ENCODE measurements around the gene PGM5.

The PGM5 gene

DNA sequence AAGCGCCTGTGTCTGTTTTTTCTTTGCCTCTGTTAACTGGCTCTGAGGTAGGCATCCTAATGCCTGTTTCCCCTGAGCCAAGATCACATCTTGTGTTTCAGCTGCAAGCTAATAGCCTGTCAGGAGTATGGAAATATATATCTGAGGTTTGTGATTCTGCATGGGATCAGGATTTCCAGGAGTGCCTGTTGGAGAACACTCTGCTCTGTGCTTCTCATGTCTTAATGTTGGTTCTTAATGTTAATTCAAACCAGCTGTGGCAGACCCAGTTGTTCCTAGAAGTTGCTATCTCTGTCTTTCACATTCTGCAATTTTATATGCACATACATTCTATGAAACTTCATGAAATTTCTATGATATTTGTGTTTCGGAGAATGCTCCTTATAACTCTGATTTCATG, 72.1 kb downstream of the PGM5 start:
- no peaks in the 10 kb centered on the region for H3K36me3 ChIP-seq
- H3K9ac ChIP-seq = no peak overlapping the region
- H3K9me3 ChIP-seq = no peaks in the 10 kb centered on the region
- TF ChIP-seq Cebpa-rat (IDR thresholded peaks at IDR 0.05) = no peak
- no peak overlapping the region for H3K4me2 ChIP-seq
- no peak overlapping the region for H3K27ac ChIP-seq
- no peaks in the 10 kb centered on the region for H3K27me3 ChIP-seq
- H3K4me3 ChIP-seq = no peak overlapping the region
- no peaks in the 10 kb centered on the region for H3K4me1 ChIP-seq
- H4K20me1 ChIP-seq = no peaks in the 10 kb centered on the region

DNA sequence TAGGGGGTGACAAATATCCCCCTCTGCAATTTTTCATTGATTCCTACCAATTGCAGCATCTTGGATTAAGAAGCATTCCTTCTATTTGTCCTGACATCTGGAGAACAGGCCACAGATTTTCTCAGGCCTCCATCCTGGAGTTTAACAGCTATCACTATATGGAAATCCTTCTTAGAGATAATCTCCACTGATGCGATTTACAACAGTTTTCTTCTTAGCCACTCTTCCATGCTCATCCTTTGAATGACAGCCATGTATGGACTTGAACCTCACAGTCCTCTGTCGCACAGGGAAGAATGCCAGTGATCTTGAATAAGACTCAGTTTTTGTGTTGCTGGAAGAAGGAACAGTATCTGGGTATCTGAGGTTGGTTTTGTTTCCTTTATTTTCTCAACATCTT, 73.2 kb downstream of the PGM5 start:
- no peaks in the 10 kb centered on the region for H4K20me1 ChIP-seq
- H3K36me3 ChIP-seq = no peaks in the 10 kb centered on the region
- H3K4me3 ChIP-seq = no peak overlapping the region
- no peaks in the 10 kb centered on the region for H3K9me3 ChIP-seq
- H3K4me2 ChIP-seq = no peak overlapping the region
- H3K4me1 ChIP-seq = no peaks in the 10 kb centered on the region
- no peak overlapping the region for H3K27ac ChIP-seq
- H3K27me3 ChIP-seq = no peaks in the 10 kb centered on the region
- no peak overlapping the region for H3K9ac ChIP-seq
- no peak for TF ChIP-seq Cebpa-rat (IDR thresholded peaks at IDR 0.05)

GRCh38 chr9:68431307-68431706, 74.9 kb downstream of the PGM5 start:
- Histone ChIP-seq H3K9me3 (no peaks in the 10 kb centered on the region), H3K27ac (no peak overlapping the region), H3K4me1 (no peaks in the 10 kb centered on the region), H3K4me3 (no peak overlapping the region), H3K4me2 (no peak overlapping the region), H3K27me3 (no peaks in the 10 kb centered on the region), H4K20me1 (no peaks in the 10 kb centered on the region), H3K9ac (no peak overlapping the region), H3K36me3 (no peaks in the 10 kb centered on the region)
- no peak for TF ChIP-seq Cebpa-rat (IDR thresholded peaks at IDR 0.05)

DNA sequence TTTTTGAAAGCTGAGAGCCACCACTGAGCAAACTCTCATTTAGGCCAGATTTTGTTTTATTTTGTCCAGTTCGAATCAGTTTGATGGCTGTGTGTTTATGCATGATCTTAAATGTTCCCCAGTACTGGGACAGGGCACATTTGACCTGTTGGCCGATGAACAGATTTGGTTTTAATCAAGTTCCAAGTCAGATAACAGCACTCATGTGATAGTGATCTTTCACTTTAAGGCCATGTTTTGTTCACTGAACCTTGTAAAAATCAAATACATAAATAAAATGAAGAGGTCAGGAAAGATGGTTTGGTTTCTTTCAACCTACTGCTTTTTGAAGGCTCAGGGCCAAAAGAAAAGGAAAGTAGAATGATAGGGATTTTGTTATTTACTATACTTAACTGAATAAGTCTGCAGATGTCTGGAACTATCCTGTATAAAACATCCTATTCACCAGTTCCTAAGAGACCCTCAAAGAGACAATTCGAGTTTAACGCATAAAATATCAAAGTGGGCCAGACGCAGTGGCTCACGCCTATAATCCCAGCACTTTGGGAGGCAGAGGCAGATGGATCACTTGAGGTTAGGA, 77.2 kb downstream of the PGM5 start:
- no peak for TF ChIP-seq Cebpa-rat (IDR thresholded peaks at IDR 0.05)
- no peak overlapping the region for H3K4me3 ChIP-seq
- H3K4me2 ChIP-seq = no peak overlapping the region
- H3K27ac ChIP-seq = no peak overlapping the region
- H3K27me3 ChIP-seq = no peaks in the 10 kb centered on the region
- no peaks in the 10 kb centered on the region for H4K20me1 ChIP-seq
- H3K4me1 ChIP-seq = no peaks in the 10 kb centered on the region
- H3K9me3 ChIP-seq = no peaks in the 10 kb centered on the region
- H3K9ac ChIP-seq = no peak overlapping the region
- no peaks in the 10 kb centered on the region for H3K36me3 ChIP-seq

DNA sequence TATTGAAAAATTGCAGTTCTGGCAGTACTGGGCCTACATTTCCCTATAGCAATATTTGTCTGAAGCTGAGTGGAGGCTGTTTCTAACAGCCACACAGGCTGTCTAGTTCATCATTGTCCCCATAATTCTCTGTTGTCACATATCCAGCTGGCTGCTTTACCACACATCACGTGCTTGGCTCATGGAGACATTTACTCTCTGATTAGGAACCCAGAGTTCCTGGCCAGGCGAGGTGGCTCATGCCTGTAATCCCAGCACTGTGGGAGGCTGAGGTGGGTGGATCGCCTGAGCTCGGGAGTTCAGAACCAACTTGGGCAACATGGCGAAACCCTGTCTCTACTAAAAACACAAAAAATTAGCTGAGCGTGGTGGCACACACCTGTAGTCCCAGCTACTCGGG, 81.4 kb downstream of the PGM5 start:
- Histone ChIP-seq H3K9me3 (no peaks in the 10 kb centered on the region), H4K20me1 (no peaks in the 10 kb centered on the region), H3K4me1 (no peaks in the 10 kb centered on the region), H3K27me3 (no peaks in the 10 kb centered on the region), H3K4me3 (no peak overlapping the region), H3K4me2 (no peak overlapping the region), H3K27ac (no peak overlapping the region), H3K36me3 (no peaks in the 10 kb centered on the region), H3K9ac (no peak overlapping the region)
- TF ChIP-seq Cebpa-rat (IDR thresholded peaks at IDR 0.05) = no peak

DNA sequence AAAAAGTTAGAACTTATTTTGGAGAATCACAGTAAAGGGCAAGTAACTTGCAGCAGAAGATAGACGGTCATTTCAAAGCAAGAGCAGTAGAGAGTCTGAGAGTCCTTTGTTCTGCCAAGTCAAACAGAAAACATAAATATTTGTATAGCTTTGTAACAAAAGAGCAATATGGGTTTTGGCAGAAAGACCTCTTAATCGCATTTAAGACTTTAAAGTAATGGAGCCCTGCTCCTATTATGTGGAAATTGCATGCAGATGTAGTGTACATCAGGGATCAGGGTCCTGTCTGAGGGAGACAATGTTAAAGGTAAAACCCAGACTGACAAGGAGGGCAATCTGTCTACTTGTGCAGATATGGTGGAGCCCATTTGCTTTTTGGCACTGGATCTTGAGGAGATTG, 87.2 kb downstream of the PGM5 start:
- H4K20me1 ChIP-seq = no peaks in the 10 kb centered on the region
- H3K9ac ChIP-seq = no peak overlapping the region
- H3K9me3 ChIP-seq = no peaks in the 10 kb centered on the region
- no peaks in the 10 kb centered on the region for H3K4me1 ChIP-seq
- no peak overlapping the region for H3K4me3 ChIP-seq
- H3K36me3 ChIP-seq = no peaks in the 10 kb centered on the region
- no peaks in the 10 kb centered on the region for H3K27me3 ChIP-seq
- TF ChIP-seq Cebpa-rat (IDR thresholded peaks at IDR 0.05) = no peak
- H3K27ac ChIP-seq = no peak overlapping the region
- H3K4me2 ChIP-seq = no peak overlapping the region

- H3K27ac ChIP-seq = no peak overlapping the region
- H3K36me3 ChIP-seq = no peaks in the 10 kb centered on the region
- H4K20me1 ChIP-seq = no peaks in the 10 kb centered on the region
- no peak overlapping the region for H3K9ac ChIP-seq
- no peaks in the 10 kb centered on the region for H3K27me3 ChIP-seq
- H3K4me2 ChIP-seq = no peak overlapping the region
- peaks cover 2% of the 10 kb centered on the region for H3K4me1 ChIP-seq
- no peaks in the 10 kb centered on the region for H3K9me3 ChIP-seq
- no peak overlapping the region for H3K4me3 ChIP-seq
- no peak for TF ChIP-seq Cebpa-rat (IDR thresholded peaks at IDR 0.05)
These were observed 90.4 kb downstream of the PGM5 start for GRCh38 chr9:68446836-68447235.

GRCh38 chr9:68447611-68448010, 91.2 kb downstream of the PGM5 start:
- H3K4me3 ChIP-seq = no peak overlapping the region
- TF ChIP-seq Cebpa-rat (IDR thresholded peaks at IDR 0.05) = no peak
- no peaks in the 10 kb centered on the region for H3K36me3 ChIP-seq
- no peaks in the 10 kb centered on the region for H3K9me3 ChIP-seq
- H3K27ac ChIP-seq = no peak overlapping the region
- H3K9ac ChIP-seq = no peak overlapping the region
- H3K27me3 ChIP-seq = no peaks in the 10 kb centered on the region
- H3K4me1 ChIP-seq = peaks cover 10% of the 10 kb centered on the region
- H4K20me1 ChIP-seq = no peaks in the 10 kb centered on the region
- no peak overlapping the region for H3K4me2 ChIP-seq

- peaks cover 14% of the 10 kb centered on the region for H3K4me1 ChIP-seq
- H3K36me3 ChIP-seq = no peaks in the 10 kb centered on the region
- no peaks in the 10 kb centered on the region for H4K20me1 ChIP-seq
- no peak overlapping the region for H3K9ac ChIP-seq
- H3K9me3 ChIP-seq = no peaks in the 10 kb centered on the region
- H3K4me3 ChIP-seq = no peak overlapping the region
- no peak overlapping the region for H3K27ac ChIP-seq
- TF ChIP-seq Cebpa-rat (IDR thresholded peaks at IDR 0.05) = no peak
- no peak overlapping the region for H3K4me2 ChIP-seq
- H3K27me3 ChIP-seq = no peaks in the 10 kb centered on the region
These were observed 98.3 kb downstream of the PGM5 start for GRCh38 chr9:68454579-68455334.

GRCh38 chr9:68455451-68455850, 99.0 kb downstream of the PGM5 start:
- no peaks in the 10 kb centered on the region for H3K36me3 ChIP-seq
- no peak for TF ChIP-seq Cebpa-rat (IDR thresholded peaks at IDR 0.05)
- no peak overlapping the region for H3K4me2 ChIP-seq
- peaks cover 14% of the 10 kb centered on the region for H3K4me1 ChIP-seq
- no peaks in the 10 kb centered on the region for H4K20me1 ChIP-seq
- no peaks in the 10 kb centered on the region for H3K9me3 ChIP-seq
- no peak overlapping the region for H3K27ac ChIP-seq
- no peak overlapping the region for H3K9ac ChIP-seq
- H3K27me3 ChIP-seq = no peaks in the 10 kb centered on the region
- H3K4me3 ChIP-seq = no peak overlapping the region

Data from BLaER1 (cell line).